PC-3 (cell line): ENCODE data around the gene ERO1B.

ENCODE experiments used
- EZH2 ChIP-seq: fragments of 300-600 bp; sonication (generic); IDR thresholded peaks from one replicate; pipeline ENCODE4 v1.6.1; 2017; ENCODE audit warnings: antibody characterized with exemption, mild to moderate bottlenecking, low read length; ENCODE audit not compliant: unreplicated experiment
- TF ChIP-seq, protein P1 (sequence below): fragments of 300-600 bp; sonication (generic); conservative IDR thresholded peaks from 2 replicates; pipeline ENCODE4 v1.5.1; 2017; ENCODE audit warnings: antibody characterized with exemption, low read depth, mild to moderate bottlenecking, low read length

DNA sequence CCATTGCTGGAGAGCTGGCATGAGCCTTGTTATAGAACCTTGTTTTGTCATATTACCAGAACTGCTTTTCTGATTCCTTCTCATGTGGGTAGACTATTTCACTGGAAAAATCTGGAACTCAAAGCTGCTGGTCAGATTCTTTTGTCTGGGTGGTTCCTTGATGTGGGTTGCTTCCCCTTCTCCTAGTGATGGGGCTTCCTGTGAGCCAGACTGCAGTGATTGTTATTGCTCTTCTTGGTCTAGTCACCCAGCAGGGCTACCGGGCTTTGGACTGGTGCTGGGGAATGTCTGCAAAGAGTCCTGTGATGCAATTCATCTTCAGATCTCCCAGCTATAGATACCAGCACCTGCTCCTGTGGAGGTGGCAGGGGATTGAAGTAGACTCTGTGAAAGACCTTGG lies 80.0 kb downstream of the ERO1B start:
- TF ChIP-seq, protein P1, sequence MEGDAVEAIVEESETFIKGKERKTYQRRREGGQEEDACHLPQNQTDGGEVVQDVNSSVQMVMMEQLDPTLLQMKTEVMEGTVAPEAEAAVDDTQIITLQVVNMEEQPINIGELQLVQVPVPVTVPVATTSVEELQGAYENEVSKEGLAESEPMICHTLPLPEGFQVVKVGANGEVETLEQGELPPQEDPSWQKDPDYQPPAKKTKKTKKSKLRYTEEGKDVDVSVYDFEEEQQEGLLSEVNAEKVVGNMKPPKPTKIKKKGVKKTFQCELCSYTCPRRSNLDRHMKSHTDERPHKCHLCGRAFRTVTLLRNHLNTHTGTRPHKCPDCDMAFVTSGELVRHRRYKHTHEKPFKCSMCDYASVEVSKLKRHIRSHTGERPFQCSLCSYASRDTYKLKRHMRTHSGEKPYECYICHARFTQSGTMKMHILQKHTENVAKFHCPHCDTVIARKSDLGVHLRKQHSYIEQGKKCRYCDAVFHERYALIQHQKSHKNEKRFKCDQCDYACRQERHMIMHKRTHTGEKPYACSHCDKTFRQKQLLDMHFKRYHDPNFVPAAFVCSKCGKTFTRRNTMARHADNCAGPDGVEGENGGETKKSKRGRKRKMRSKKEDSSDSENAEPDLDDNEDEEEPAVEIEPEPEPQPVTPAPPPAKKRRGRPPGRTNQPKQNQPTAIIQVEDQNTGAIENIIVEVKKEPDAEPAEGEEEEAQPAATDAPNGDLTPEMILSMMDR, result no peak
- no peak for TF ChIP-seq EZH2
